RWPE2 (cell line): ENCODE data around the gene SDK2.

ENCODE experiments used
- ATAC-seq: fragments of 200-7000 bp; cut with Tn5 transposase; 3 replicates; pipeline ENCODE4 v1.9.1; 2021; ENCODE audit warnings: low read depth
- DNase-seq: peaks from one replicate; pipeline ENCODE4 v3.0.0-alpha.2; 2020; ENCODE audit warnings: low spot score
- H3K27ac ChIP-seq: fragments of 450-650 bp; 2 replicates; pipeline ENCODE4 v1.5.1; 2017; ENCODE audit warnings: mild to moderate bottlenecking; ENCODE audit not compliant: poor library complexity, severe bottlenecking
- H3K27me3 ChIP-seq: fragments of 250-450 bp; sonication (Bioruptor Pico); 2 replicates; pipeline ENCODE4 v1.5.1; 2021; ENCODE audit warnings: mild to moderate bottlenecking, moderate library complexity; ENCODE audit not compliant: insufficient read depth, poor library complexity, severe bottlenecking
- H3K36me3 ChIP-seq: fragments of 250-450 bp; sonication (Bioruptor Pico); 2 replicates; pipeline ENCODE4 v1.5.1; 2020; ENCODE audit warnings: low read depth, mild to moderate bottlenecking, moderate library complexity
- H3K4me1 ChIP-seq: fragments of 250-450 bp; sonication (Bioruptor Pico); 2 replicates; pipeline ENCODE4 v1.5.1; 2021; ENCODE audit warnings: mild to moderate bottlenecking, moderate library complexity; ENCODE audit not compliant: insufficient read depth, poor library complexity, severe bottlenecking
- H3K4me3 ChIP-seq: fragments of 250-450 bp; sonication (Bioruptor Pico); 2 replicates; pipeline ENCODE4 v1.5.1; 2021; ENCODE audit warnings: mild to moderate bottlenecking, moderate library complexity; ENCODE audit not compliant: severe bottlenecking
- H3K9me3 ChIP-seq: fragments of 250-450 bp; sonication (Bioruptor Pico); 2 replicates; pipeline ENCODE4 v1.5.1; 2021; ENCODE audit warnings: mild to moderate bottlenecking, moderate library complexity; ENCODE audit not compliant: severe bottlenecking
- CTCF ChIP-seq: fragments of 450-650 bp; IDR thresholded peaks from one replicate; pipeline ENCODE4 v1.5.1; 2017; ENCODE audit warnings: mild to moderate bottlenecking, moderate library complexity; ENCODE audit not compliant: poor library complexity, severe bottlenecking

Gene SDK2

GRCh38 chr17:73546770-73547536 lies 97.3 kb downstream of the SDK2 start:
- no peak overlapping the region for H3K27ac ChIP-seq
- no peaks in the 10 kb centered on the region for H3K9me3 ChIP-seq
- H3K27me3 ChIP-seq: no peaks in the 10 kb centered on the region
- H3K4me1 ChIP-seq: no peaks in the 10 kb centered on the region
- peak; percentile 78 for ATAC-seq
- H3K4me3 ChIP-seq: no peak overlapping the region
- peak; percentile 76 for DNase-seq
- TF ChIP-seq CTCF: no peak
- no peaks in the 10 kb centered on the region for H3K36me3 ChIP-seq

GRCh38 chr17:73546114-73546513 lies 98.1 kb downstream of the SDK2 start:
- DNase-seq (peak; percentile 38), ATAC-seq (no peak; the same call in 2 of the 3 replicates)
- no peak overlapping the region for H3K4me3 ChIP-seq
- TF ChIP-seq CTCF: no peak
- no peaks in the 10 kb centered on the region for H3K27me3 ChIP-seq
- H3K4me1 ChIP-seq: no peaks in the 10 kb centered on the region
- H3K27ac ChIP-seq: no peak overlapping the region
- no peaks in the 10 kb centered on the region for H3K9me3 ChIP-seq
- H3K36me3 ChIP-seq: no peaks in the 10 kb centered on the region

DNA sequence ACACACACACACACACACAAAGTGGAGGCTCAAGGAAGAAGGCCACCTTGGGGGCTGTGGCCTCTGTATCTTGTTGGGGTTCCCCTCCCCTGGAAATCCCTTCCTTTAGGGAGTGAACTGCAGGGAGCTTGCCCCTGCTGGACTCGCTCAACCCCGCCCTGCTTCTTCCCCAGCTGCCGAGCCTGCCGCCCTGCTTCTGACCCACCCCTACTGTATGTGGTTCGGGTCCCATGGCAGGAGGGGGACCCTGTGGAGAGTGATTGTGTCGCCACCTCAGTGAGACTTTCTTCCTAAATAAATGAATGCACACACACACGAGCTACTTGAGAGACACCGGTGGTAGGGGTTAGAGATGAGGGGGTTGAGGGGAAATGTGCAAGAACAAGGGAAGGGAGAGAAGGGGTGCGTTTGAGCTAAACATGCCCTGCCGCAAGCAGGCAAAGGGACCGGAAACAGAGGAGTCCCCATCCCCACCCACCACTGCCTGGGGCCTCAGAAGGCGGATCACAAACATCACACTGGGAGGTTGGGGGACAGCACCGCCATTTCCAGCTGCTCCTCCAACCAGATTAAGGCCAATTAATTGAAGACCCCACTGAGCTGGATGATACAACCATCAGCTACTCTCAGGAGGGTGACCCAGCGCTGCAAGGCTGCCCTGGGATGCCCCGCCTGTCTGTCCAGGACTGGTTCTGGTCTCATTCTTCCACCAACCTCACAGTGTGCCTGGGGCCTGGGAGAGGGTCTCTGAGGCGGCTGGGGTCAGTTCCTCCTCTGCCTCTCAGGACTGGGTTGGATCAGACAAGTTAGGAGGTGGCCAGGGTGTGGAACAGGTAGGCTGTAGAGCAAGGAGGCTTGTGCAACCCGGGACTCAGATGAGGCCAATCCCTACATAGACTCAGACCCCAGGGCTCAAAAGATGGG lies 98.9 kb downstream of the SDK2 start:
- no peaks in the 10 kb centered on the region for H3K9me3 ChIP-seq
- H3K36me3 ChIP-seq: no peaks in the 10 kb centered on the region
- TF ChIP-seq CTCF: no peak
- H3K4me3 ChIP-seq: no peak overlapping the region
- no peaks in the 10 kb centered on the region for H3K27me3 ChIP-seq
- no peaks in the 10 kb centered on the region for H3K4me1 ChIP-seq
- H3K27ac ChIP-seq: no peak overlapping the region
- ATAC-seq (no peak), DNase-seq (peak; percentile 38)

- Histone ChIP-seq H3K27me3 (no peaks in the 10 kb centered on the region), H3K36me3 (no peaks in the 10 kb centered on the region), H3K27ac (no peak overlapping the region), H3K9me3 (no peaks in the 10 kb centered on the region), H3K4me1 (no peaks in the 10 kb centered on the region), H3K4me3 (no peak overlapping the region)
- no peak for ATAC-seq
- no peak for DNase-seq
- TF ChIP-seq CTCF: no peak
Observed at GRCh38 chr17:73544333-73544732, 99.9 kb downstream of the SDK2 start.
